ENCODE data around the gene MGAT4A. TPM values are rescaled to one million over a fixed set of nuclear protein-coding genes. Genes with fewer than 3 reads are reported as not detected.
A peak's percentile ranks its signal among the peaks of the same experiment; 100 is the strongest.

The MGAT4A gene
- total RNA-seq (10 to 100 TPM in 3 of 4 donors, 1 to 10 TPM in 1; 9.5 to 28.2 (median 16.9) TPM), polyA plus RNA-seq (10 to 100 TPM; 16.8 to 28.2 (median 24.5) TPM)

DNA sequence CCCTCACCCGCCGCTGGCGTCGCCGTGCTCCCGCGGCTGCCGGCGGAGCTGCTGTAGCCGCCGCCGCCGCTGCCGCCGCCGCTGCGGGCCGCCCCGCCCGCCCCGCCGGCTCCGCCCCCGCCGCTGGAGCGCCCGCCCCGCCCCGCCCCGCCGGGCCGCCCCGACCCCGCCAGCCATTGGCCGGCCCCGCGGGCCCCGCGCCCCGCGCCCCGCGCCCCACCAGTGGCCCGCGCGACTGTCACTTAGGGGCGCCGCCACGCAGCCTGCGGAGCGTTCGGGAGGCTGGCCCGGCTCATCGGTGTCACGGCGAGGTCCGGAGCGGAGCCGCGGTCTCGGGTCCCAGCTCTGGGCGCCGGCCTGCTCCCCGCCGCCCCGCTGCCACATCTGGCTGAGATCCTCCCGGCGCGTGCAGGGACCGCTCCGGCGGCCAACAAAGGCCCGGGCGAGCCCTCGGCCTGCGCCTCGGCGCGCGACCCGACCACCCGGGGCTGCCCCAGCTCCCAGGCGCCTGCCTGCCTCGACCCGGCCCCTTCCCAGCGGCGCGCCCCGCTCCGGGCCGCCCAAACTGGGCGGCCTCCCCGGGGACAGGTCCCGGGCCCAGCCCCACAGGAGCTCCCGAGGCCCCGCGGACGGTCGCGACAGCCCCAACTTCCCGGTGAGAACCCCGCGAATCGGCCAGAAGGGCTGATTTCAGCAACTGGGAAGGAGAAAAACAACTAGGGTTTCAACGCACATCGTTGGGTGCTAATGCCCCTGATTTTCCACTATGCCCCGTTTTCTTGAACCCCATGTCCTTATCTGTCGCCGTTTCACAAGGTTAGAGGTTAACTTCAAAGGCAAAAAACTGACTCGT is at the start of gene MGAT4A:
Gene MGAT4A (minus strand): TSS at position 92 of the 853 bp plus-strand sequence. CDS start 4,800 bp downstream, outside the sequence.
- TF ChIP-seq, protein P1, sequence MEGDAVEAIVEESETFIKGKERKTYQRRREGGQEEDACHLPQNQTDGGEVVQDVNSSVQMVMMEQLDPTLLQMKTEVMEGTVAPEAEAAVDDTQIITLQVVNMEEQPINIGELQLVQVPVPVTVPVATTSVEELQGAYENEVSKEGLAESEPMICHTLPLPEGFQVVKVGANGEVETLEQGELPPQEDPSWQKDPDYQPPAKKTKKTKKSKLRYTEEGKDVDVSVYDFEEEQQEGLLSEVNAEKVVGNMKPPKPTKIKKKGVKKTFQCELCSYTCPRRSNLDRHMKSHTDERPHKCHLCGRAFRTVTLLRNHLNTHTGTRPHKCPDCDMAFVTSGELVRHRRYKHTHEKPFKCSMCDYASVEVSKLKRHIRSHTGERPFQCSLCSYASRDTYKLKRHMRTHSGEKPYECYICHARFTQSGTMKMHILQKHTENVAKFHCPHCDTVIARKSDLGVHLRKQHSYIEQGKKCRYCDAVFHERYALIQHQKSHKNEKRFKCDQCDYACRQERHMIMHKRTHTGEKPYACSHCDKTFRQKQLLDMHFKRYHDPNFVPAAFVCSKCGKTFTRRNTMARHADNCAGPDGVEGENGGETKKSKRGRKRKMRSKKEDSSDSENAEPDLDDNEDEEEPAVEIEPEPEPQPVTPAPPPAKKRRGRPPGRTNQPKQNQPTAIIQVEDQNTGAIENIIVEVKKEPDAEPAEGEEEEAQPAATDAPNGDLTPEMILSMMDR (IDR thresholded peaks at IDR 0.05), result no peak
- TF ChIP-seq POLR2AphosphoS5 (IDR thresholded peaks at IDR 0.05) (peak; percentile 70 to 87 (median 83)), POLR2A (IDR thresholded peaks at IDR 0.05) (no peak)
- no peaks in the 10 kb centered on the region for H3K9me3 ChIP-seq
- peak; percentile 90 for DNase-seq
- H3K27ac ChIP-seq, result peak within 1 kb of the TSS; percentile 88 to 93 (median 90)
- intact Hi-C loops (cut with DNase I), result loop anchor here (2.0 to 5.0 kb wide), 3 partner anchors 79 to 606 kb away; partner anchors contain the start of genes EIF5B and TXNDC9
- no peaks in the 10 kb centered on the region for H3K27me3 ChIP-seq
- H3K4me1 ChIP-seq, result peaks cover 0 to 35% (median 33%) of the 10 kb centered on the region in 4 donors
- no peaks in the 10 kb centered on the region for H3K36me3 ChIP-seq
- H3K4me3 ChIP-seq, result peak within 1 kb of the TSS; percentile 64 to 94 (median 90)
- 1% methylated on average over 110 of the region's 110 CpGs for WGBS, 2 donors

DNA sequence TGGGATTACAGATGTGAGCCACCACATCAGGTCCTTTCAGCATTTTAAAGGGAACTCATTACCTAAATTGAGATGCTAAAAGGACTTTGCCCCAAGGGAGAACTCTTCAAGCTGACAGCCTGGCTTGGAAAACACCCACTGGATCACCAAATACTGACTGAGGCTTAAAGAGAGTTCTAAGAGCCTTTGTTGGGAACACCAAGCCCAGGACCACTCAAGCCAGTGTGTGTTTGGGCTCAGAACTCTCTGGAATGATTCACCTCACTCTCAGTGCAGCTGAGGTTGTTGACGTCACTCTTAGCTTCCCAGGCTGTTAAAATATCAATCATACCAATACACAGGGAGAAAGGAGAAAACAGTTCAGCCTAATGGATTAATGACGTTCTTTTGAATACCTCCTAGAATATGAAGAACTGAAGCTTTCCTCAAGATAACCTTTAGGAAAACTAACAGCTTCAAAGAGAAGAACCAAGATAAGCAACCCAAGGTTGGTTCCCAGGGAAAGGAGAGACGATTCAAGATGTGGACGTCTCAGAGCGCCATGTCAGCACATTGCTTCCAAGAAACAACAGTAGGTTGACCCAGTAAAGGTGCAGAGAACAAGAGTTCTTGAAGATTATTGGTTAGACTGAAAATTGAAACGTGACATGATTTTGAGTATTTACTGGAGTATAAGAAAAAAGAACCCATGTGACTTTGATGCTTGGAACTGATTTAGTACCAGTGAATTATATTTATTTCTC is 48.0 kb upstream of the MGAT4A start:
- no peak for DNase-seq
- no peak for TF ChIP-seq POLR2A (IDR thresholded peaks at IDR 0.05)
- TF ChIP-seq EP300 (IDR thresholded peaks at IDR 0.05), result no peak
- TF ChIP-seq, protein P1 (IDR thresholded peaks at IDR 0.05), result no peak
- no peak for TF ChIP-seq POLR2AphosphoS5 (IDR thresholded peaks at IDR 0.05)
- no peak overlapping the region for H3K4me3 ChIP-seq
- intact Hi-C loops (cut with DNase I), result no loop called here
- 90 to 91% methylated on average over 6 of the region's 6 CpGs for WGBS, 2 donors
- H3K36me3 ChIP-seq, result no peaks in the 10 kb centered on the region
- peaks cover 0 to 4% (median 0%) of the 10 kb centered on the region in 4 donors for H3K9me3 ChIP-seq
- no peak overlapping the region for H3K27ac ChIP-seq
- H3K27me3 ChIP-seq, result no peaks in the 10 kb centered on the region
- no peaks in the 10 kb centered on the region for H3K4me1 ChIP-seq

DNA sequence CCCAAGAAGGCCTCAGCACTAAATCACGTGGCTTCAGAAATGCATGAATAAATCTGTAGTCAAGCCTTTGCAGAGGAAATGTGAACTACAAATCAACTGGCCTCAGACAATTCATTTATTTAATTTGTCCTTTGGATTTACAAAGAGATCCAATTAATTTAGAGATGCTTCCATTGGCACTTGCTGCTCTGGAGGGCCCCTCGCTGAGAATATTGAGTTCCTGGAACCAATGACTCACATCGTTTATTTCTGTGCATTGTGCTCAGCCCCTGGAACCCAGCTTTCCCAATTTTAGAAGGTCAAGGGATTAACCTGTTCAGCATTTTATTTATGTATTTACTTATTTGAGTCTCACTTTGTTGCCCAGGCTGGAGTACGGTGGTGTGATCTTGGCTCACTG is 47.2 kb upstream of the MGAT4A start:
- no peak for TF ChIP-seq EP300 (IDR thresholded peaks at IDR 0.05)
- TF ChIP-seq POLR2A (IDR thresholded peaks at IDR 0.05), result no peak
- TF ChIP-seq POLR2AphosphoS5 (IDR thresholded peaks at IDR 0.05), result no peak
- TF ChIP-seq, protein P1 (IDR thresholded peaks at IDR 0.05), result no peak
- no peaks in the 10 kb centered on the region for H3K4me1 ChIP-seq
- no peaks in the 10 kb centered on the region for H3K27me3 ChIP-seq
- intact Hi-C loops (cut with DNase I), result no loop called here
- H3K36me3 ChIP-seq, result no peaks in the 10 kb centered on the region
- no peak overlapping the region for H3K27ac ChIP-seq
- no peak overlapping the region for H3K4me3 ChIP-seq
- peaks cover 0 to 4% (median 0%) of the 10 kb centered on the region in 4 donors for H3K9me3 ChIP-seq
- 78 to 88% methylated on average over 4 of the region's 4 CpGs for WGBS, 2 donors
- no peak for DNase-seq

DNA sequence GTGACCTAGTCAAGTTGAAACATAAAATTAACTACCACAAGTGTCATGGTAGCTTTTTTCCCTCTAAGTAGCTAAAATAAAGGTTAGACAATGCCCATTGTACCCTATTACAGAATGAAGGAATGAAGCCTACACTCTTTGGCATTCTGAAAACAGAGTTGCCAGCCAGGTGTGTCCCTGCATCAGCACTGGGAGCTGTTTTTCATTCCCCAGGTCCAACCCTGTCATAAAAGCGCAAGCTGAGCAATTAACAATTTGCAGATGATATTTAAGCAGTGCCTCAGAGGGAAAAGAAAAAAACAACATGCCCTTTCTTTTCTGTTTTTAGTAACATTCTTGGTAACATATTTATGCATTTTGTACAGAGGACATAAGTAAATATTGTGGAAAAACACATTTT is 46.8 kb upstream of the MGAT4A start:
- WGBS, 2 donors, result 31 to 80% methylated on average over 1 of the region's 1 CpG
- Histone ChIP-seq H3K4me1 (no peaks in the 10 kb centered on the region), H3K27ac (no peak overlapping the region), H3K4me3 (no peak overlapping the region), H3K36me3 (no peaks in the 10 kb centered on the region), H3K27me3 (no peaks in the 10 kb centered on the region), H3K9me3 (peaks cover 0 to 4% (median 0%) of the 10 kb centered on the region in 4 donors)
- no peak for TF ChIP-seq POLR2A (IDR thresholded peaks at IDR 0.05)
- no peak for DNase-seq
- intact Hi-C loops (cut with DNase I), result no loop called here

DNA sequence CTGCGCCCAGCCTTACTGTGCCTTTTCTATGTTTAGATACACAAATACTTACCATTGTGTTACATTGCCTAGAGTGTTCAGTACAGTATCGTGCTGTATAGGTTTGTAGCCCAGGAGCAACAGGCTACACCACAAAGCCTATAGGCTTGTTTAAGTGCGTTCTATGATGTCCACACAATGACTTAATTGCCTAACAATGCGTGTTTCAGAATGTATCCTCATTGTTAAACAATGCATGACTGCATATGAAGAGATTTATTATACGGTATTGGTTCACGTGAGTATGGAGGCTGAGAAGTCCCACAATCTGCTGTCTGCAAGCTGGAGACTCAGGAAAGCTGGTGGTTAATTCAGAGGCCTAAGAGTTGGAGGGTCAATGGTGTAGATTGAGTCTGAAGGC is 46.1 kb upstream of the MGAT4A start:
- DNase-seq, result no peak
- Histone ChIP-seq H3K27ac (no peak overlapping the region), H3K9me3 (no peaks in the 10 kb centered on the region), H3K4me3 (no peak overlapping the region), H3K36me3 (no peaks in the 10 kb centered on the region), H3K27me3 (no peaks in the 10 kb centered on the region), H3K4me1 (no peaks in the 10 kb centered on the region)
- TF ChIP-seq POLR2A (IDR thresholded peaks at IDR 0.05), result no peak
- TF ChIP-seq, protein P1 (IDR thresholded peaks at IDR 0.05), result no peak
- no peak for TF ChIP-seq POLR2AphosphoS5 (IDR thresholded peaks at IDR 0.05)
- TF ChIP-seq EP300 (IDR thresholded peaks at IDR 0.05), result no peak
- WGBS, 2 donors, result 93 to 95% methylated on average over 6 of the region's 6 CpGs
- intact Hi-C loops (cut with DNase I), result no loop called here

Data from sigmoid colon (tissue), 7 donors.